Astrocyte (in vitro differentiated cells and primary cell): ENCODE results near the gene FRMD4A.

Source experiments
- CTCF ChIP-seq: IDR thresholded peaks from 2 replicates; pipeline ENCODE4 v1.5.1; 2011; ENCODE audit warnings: low read depth, mild to moderate bottlenecking, inconsistent platforms, low read length, moderate library complexity; ENCODE audit not compliant: insufficient read depth
- EZH2 ChIP-seq: IDR thresholded peaks from 2 replicates; pipeline ENCODE4 v1.6.1; 2012; ENCODE audit warnings: mild to moderate bottlenecking, low read length, inconsistent platforms; ENCODE audit not compliant: insufficient read depth

GRCh38 chr10:14328881-14329672 lies 1.6 kb downstream of the FRMD4A start:
- TF ChIP-seq CTCF (no peak), EZH2 (no peak)
